SKM-1 treated with dmso at 0.1 percent for 144 hours (cell line): ENCODE measurements around the gene SLC39A2.
A peak's percentile ranks its signal among the peaks of the same experiment; 100 is the strongest.

Source experiments
- DNase-seq: peaks from one replicate; lab custom pipeline; 2025; ENCODE audit not compliant: unreplicated experiment; lab: John Stamatoyannopoulos, UW

Gene SLC39A2

GRCh38 chr14:21043387-21043973, 44.4 kb downstream of the SLC39A2 start:
- DNase-seq: no peak

- DNase-seq: peak; percentile 39
These were observed 45.0 kb downstream of the SLC39A2 start for GRCh38 chr14:21043974-21044618.

- DNase-seq: no peak
These were observed 48.3 kb downstream of the SLC39A2 start for GRCh38 chr14:21047378-21047781.

- no peak for DNase-seq
These were observed 49.5 kb downstream of the SLC39A2 start for GRCh38 chr14:21048638-21049037.

GRCh38 chr14:21049271-21049673, 50.2 kb downstream of the SLC39A2 start:
- no peak for DNase-seq

- no peak for DNase-seq
These were observed 51.5 kb downstream of the SLC39A2 start for GRCh38 chr14:21050597-21050996.
